Prostate gland (tissue), 2 donors: ENCODE results near the gene TUBE1.

Experiments
- CTCF ChIP-seq, 4 experiments: fragments of 200-600 bp in 2 of 4; fragments of 450-650 bp in 2 of 4; sonication (generic) in 2 of 4; IDR thresholded peaks; 1 replicate in 3 of 4; 2 replicates in 1 of 4; pipeline ENCODE4 v1.5.1; 2016 to 2019; ENCODE audit warnings: antibody characterized with exemption in 4 of 4, mild to moderate bottlenecking in 2 of 4, moderate library complexity in 2 of 4
- POLR2A ChIP-seq: fragments of 450-650 bp; IDR thresholded peaks from one replicate; pipeline ENCODE4 v1.6.1; 2016; ENCODE audit warnings: antibody characterized with exemption, mild to moderate bottlenecking
- POLR2AphosphoS5 ChIP-seq: sonication (generic); formaldehyde crosslinking; IDR thresholded peaks from one replicate; pipeline ENCODE4 v1.6.1; 2017; ENCODE audit warnings: antibody characterized with exemption

- TF ChIP-seq POLR2AphosphoS5 (no peak), CTCF (IDR thresholded peaks at IDR 0.05) (no peak), POLR2A (no peak)
These were observed 60.3 kb downstream of the TUBE1 start for GRCh38 chr6:112026933-112027332.
